ENCODE data around the gene DPEP2NB. TPM values are rescaled to one million over a fixed set of nuclear protein-coding genes. Genes with fewer than 3 reads are reported as not detected.

Gene DPEP2NB
- total RNA-seq, 1 experiment from 2014 or later = not detected

DNA sequence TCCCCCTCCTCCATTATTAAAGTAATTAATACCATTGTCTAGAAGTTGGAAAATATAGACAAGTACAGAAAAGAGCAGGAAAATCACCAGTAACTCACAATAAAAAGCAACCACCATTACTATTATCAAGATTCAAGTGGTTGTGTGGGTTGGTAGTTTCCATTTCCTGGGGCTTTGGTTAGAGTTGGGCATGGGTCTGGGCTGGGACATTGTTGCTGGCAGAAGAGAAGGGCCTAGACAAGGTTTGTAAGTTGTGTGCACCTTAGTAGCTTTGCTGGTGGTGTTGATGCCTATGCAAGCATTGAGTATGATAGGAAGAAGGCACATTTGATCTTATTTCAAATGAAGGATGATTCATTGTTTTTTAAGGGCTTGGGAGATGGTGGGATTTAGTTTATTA lies 44.1 kb upstream of the DPEP2NB start:
- ChIA-PET POLR2A (interaction anchor here (0.7 kb wide), 1 partner anchor 26 kb away, joined by 3 read pairs; no protein-coding TSS in a partner anchor), CTCF (no interaction called here)

DNA sequence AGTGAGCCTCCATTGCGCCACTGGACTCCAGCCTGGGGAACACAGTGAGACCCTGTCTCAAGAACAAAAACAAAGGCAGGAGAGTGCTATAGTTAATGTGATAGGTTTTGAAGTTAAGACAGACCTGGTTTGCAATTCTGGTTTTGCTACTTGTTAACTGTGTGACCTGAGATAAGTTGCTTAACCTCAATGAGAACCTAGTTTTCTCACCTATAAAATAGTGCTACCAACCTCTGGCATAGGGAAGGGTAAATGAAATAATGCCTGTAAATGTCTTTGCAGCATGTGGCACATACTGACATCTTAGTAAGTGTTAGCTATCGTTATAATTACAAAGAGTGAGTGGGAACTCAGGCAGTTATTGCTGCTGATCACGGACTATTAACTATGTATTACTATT lies 39.7 kb upstream of the DPEP2NB start:
- intact Hi-C loops (cut with micrococcal nuclease) = no loop called here

More for the DNA sequence above, 44.1 kb upstream of the DPEP2NB start:
- Mint-ChIP-seq H3K27me3 (ENCODE audit: insufficient read depth, unreplicated experiment) (no peaks in the 10 kb centered on the region), H3K4me3 (ENCODE audit: unreplicated experiment) (no peak overlapping the region), H3K9me3 (ENCODE audit: unreplicated experiment) (no peaks in the 10 kb centered on the region), H3K4me1 (ENCODE audit: insufficient read depth, unreplicated experiment) (peaks cover 7% of the 10 kb centered on the region), H3K36me3 (ENCODE audit: insufficient read depth, unreplicated experiment) (peaks cover 46% of the 10 kb centered on the region), H3K27ac (ENCODE audit: low read depth, unreplicated experiment) (no peak overlapping the region)
- intact Hi-C loops (cut with micrococcal nuclease) = no loop called here
- DNase-seq (ENCODE audit: unreplicated experiment) = no peak
- TF ChIP-seq, protein P1, sequence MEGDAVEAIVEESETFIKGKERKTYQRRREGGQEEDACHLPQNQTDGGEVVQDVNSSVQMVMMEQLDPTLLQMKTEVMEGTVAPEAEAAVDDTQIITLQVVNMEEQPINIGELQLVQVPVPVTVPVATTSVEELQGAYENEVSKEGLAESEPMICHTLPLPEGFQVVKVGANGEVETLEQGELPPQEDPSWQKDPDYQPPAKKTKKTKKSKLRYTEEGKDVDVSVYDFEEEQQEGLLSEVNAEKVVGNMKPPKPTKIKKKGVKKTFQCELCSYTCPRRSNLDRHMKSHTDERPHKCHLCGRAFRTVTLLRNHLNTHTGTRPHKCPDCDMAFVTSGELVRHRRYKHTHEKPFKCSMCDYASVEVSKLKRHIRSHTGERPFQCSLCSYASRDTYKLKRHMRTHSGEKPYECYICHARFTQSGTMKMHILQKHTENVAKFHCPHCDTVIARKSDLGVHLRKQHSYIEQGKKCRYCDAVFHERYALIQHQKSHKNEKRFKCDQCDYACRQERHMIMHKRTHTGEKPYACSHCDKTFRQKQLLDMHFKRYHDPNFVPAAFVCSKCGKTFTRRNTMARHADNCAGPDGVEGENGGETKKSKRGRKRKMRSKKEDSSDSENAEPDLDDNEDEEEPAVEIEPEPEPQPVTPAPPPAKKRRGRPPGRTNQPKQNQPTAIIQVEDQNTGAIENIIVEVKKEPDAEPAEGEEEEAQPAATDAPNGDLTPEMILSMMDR (IDR thresholded peaks at IDR 0.05; ENCODE audit: unreplicated experiment) = no peak
- no TSS peak for BruUV-seq (replicated peaks)

DNA sequence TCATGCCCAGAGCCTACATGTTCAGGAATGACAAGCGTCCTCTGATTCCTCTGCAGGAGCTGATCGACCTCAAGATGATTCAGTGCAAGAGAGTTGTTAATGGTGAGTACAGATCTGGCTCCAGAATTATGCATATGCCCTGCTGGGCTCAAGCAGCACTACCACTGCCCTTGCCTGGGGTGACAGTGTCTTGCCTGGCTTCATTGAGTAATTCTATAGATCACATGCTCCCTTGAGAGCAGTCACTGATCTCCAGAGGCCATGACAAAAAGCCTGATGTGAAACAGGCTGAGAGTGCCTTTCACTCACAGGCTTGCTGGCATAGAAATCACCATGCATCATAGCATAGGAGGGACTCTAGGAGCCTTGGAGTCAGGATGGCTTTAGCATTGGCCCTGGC lies 33.7 kb upstream of the DPEP2NB start:
- no peak for DNase-seq (ENCODE audit: unreplicated experiment)
- Mint-ChIP-seq H3K4me1 (ENCODE audit: insufficient read depth, unreplicated experiment) (no peaks in the 10 kb centered on the region), H3K27ac (ENCODE audit: low read depth, unreplicated experiment) (no peak overlapping the region), H3K9me3 (ENCODE audit: unreplicated experiment) (no peaks in the 10 kb centered on the region), H3K4me3 (ENCODE audit: unreplicated experiment) (no peak overlapping the region), H3K36me3 (ENCODE audit: insufficient read depth, unreplicated experiment) (peaks cover 82% of the 10 kb centered on the region), H3K27me3 (ENCODE audit: insufficient read depth, unreplicated experiment) (no peaks in the 10 kb centered on the region)
- BruUV-seq (replicated peaks) = no TSS peak
- ChIA-PET CTCF (interaction anchor here (1.1 kb wide), 1 partner anchor 64 kb away, joined by 3 read pairs; no protein-coding TSS in a partner anchor), POLR2A (no interaction called here)
- TF ChIP-seq, protein P1 (IDR thresholded peaks at IDR 0.05; ENCODE audit: unreplicated experiment) = no peak
- intact Hi-C loops (cut with micrococcal nuclease) = no loop called here

More for the DNA sequence above, 39.7 kb upstream of the DPEP2NB start:
- peaks cover 71% of the 10 kb centered on the region for H3K36me3 Mint-ChIP-seq (ENCODE audit: insufficient read depth, unreplicated experiment)
- no peaks in the 10 kb centered on the region for H3K4me1 Mint-ChIP-seq (ENCODE audit: insufficient read depth, unreplicated experiment)
- TF ChIP-seq, protein P1 (IDR thresholded peaks at IDR 0.05; ENCODE audit: unreplicated experiment) = no peak
- no peak overlapping the region for H3K27ac Mint-ChIP-seq (ENCODE audit: low read depth, unreplicated experiment)
- ChIA-PET POLR2A (interaction anchor here (0.7 kb wide), 1 partner anchor 135 kb away, joined by 3 read pairs; no protein-coding TSS in a partner anchor), CTCF (interaction anchor here (0.6 to 1.5 kb wide), 3 partner anchors 63 to 144 kb away, joined by 3 read pairs; no protein-coding TSS in a partner anchor)
- no peaks in the 10 kb centered on the region for H3K27me3 Mint-ChIP-seq (ENCODE audit: insufficient read depth, unreplicated experiment)
- H3K4me3 Mint-ChIP-seq (ENCODE audit: unreplicated experiment) = no peak overlapping the region
- H3K9me3 Mint-ChIP-seq (ENCODE audit: unreplicated experiment) = no peaks in the 10 kb centered on the region
- no TSS peak for BruUV-seq (replicated peaks)
- no peak for DNase-seq (ENCODE audit: unreplicated experiment)

DNA sequence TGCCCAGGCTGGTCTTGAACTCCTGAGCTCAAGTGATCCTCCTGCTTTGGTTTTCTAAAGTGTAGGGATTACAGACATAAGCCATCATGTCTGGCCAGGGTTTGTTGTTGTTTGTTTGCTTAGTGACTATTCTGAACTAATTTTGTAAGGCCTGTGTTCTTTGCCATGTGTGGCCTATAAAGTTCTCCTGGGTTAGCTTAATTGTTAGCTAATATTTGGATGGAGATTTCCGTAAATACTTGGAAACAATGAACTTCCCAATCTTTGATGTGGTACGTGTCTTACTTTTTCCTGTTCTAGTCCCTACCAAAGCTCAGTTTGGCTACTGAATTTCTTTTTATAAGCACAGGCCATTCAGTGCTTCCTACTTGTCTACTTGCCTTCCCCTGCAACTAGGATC lies 32.3 kb upstream of the DPEP2NB start:
- Mint-ChIP-seq H3K4me1 (ENCODE audit: insufficient read depth, unreplicated experiment) (no peaks in the 10 kb centered on the region), H3K36me3 (ENCODE audit: insufficient read depth, unreplicated experiment) (peaks cover 71% of the 10 kb centered on the region), H3K4me3 (ENCODE audit: unreplicated experiment) (no peak overlapping the region), H3K27ac (ENCODE audit: low read depth, unreplicated experiment) (no peak overlapping the region), H3K27me3 (ENCODE audit: insufficient read depth, unreplicated experiment) (no peaks in the 10 kb centered on the region), H3K9me3 (ENCODE audit: unreplicated experiment) (no peaks in the 10 kb centered on the region)
- no peak for DNase-seq (ENCODE audit: unreplicated experiment)
- POLR2A ChIA-PET = interaction anchor here (0.7 kb wide), 1 partner anchor 45 kb away, joined by 3 read pairs; no protein-coding TSS in a partner anchor
- intact Hi-C loops (cut with micrococcal nuclease) = no loop called here
- TF ChIP-seq, protein P1 (IDR thresholded peaks at IDR 0.05; ENCODE audit: unreplicated experiment) = no peak
- CTCF ChIA-PET = interaction anchor here (0.6 to 1.0 kb wide), 3 partner anchors 25 to 106 kb away, joined by 3 to 4 read pairs (median 3); partner anchors contain the start of genes DDX28 and DUS2
- BruUV-seq (replicated peaks) = no TSS peak

All from MCF 10A (cell line).